SU-DHL-6 (cell line): ENCODE measurements around the gene ZCCHC17.

Experiments
- EZH2phosphoT487 ChIP-seq: fragments of 200-600 bp; sonication (generic), shearing (Covaris generic); conservative IDR thresholded peaks from 2 replicates; pipeline ENCODE4 v1.6.1; 2018; ENCODE audit warnings: mild to moderate bottlenecking, antibody characterized with exemption, low read length, moderate library complexity, mixed read lengths
- TF ChIP-seq, protein P1 (sequence below): fragments of 200-600 bp; sonication (generic); IDR thresholded peaks from one replicate; pipeline ENCODE4 v1.5.1; 2017; ENCODE audit warnings: antibody characterized with exemption, mild to moderate bottlenecking, low read length, moderate library complexity; ENCODE audit not compliant: insufficient read depth, poor library complexity, severe bottlenecking

DNA sequence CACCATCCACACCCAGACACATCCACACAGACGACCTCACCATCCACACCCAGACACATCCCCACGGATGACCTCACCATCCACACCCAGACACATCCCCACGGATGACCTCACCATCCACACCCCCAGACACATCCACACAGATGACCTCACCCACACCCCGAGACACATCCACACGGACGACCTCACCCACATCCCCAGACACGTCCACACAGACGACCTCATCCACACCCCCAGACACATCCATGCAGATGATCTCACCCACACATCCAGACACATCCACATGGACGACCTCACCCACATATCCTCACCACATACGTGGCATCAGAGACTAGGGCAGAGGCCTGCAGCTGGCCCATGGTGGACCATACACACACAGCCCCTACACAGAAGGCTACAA lies 90.8 kb downstream of the ZCCHC17 start:
- TF ChIP-seq, protein P1, sequence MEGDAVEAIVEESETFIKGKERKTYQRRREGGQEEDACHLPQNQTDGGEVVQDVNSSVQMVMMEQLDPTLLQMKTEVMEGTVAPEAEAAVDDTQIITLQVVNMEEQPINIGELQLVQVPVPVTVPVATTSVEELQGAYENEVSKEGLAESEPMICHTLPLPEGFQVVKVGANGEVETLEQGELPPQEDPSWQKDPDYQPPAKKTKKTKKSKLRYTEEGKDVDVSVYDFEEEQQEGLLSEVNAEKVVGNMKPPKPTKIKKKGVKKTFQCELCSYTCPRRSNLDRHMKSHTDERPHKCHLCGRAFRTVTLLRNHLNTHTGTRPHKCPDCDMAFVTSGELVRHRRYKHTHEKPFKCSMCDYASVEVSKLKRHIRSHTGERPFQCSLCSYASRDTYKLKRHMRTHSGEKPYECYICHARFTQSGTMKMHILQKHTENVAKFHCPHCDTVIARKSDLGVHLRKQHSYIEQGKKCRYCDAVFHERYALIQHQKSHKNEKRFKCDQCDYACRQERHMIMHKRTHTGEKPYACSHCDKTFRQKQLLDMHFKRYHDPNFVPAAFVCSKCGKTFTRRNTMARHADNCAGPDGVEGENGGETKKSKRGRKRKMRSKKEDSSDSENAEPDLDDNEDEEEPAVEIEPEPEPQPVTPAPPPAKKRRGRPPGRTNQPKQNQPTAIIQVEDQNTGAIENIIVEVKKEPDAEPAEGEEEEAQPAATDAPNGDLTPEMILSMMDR, result no peak
- no peak for TF ChIP-seq EZH2phosphoT487
